ENCODE results near the gene THADA.

DNA sequence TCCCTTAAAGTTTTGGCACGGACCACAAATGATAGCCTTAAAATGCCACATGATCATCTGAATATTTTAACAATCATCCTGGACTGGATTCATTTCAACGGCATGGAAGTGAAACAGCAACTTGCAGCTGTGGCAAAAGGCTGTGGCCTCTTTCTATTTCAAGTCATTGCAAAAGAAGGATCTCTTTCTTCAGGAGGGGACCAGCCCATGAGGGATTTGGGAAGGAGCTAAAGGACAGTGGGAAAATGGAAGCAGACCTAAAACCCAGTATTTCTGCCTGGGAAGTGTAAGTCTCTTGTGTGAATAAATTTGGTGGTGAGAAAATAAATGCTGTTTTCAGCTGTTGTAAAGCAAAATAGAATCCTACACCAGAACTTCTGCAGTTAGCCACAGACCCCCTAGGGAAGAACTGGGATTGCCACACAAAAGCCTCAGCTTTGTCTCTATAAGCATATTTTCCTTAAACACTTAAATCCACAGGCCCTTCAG lies 262.1 kb downstream of the THADA start:
- TF ChIP-seq POLR2A (IDR thresholded peaks at IDR 0.05), result no peak
- TF ChIP-seq, protein P1, sequence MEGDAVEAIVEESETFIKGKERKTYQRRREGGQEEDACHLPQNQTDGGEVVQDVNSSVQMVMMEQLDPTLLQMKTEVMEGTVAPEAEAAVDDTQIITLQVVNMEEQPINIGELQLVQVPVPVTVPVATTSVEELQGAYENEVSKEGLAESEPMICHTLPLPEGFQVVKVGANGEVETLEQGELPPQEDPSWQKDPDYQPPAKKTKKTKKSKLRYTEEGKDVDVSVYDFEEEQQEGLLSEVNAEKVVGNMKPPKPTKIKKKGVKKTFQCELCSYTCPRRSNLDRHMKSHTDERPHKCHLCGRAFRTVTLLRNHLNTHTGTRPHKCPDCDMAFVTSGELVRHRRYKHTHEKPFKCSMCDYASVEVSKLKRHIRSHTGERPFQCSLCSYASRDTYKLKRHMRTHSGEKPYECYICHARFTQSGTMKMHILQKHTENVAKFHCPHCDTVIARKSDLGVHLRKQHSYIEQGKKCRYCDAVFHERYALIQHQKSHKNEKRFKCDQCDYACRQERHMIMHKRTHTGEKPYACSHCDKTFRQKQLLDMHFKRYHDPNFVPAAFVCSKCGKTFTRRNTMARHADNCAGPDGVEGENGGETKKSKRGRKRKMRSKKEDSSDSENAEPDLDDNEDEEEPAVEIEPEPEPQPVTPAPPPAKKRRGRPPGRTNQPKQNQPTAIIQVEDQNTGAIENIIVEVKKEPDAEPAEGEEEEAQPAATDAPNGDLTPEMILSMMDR (IDR thresholded peaks at IDR 0.05), result no peak
